H4 (cell line): ENCODE measurements around the gene MCL1. TPM values are rescaled to one million over a fixed set of nuclear protein-coding genes. Genes with fewer than 3 reads are reported as not detected.

Experiments
- DNase-seq: peaks from one replicate; pipeline ENCODE4 v3.0.0-alpha.2; 2015; ENCODE audit warnings: low spot score
- total RNA-seq: library from RNA; depleted of rRNA; stranded (reverse); fragments of >200 nt; shearing (Covaris generic); gene quantifications from 2 replicates; pipeline ENCODE4 v1.2.3, GENCODE V29; 2014; rRNA removed

MCL1 gene
- total RNA-seq, 1 experiment from 2014 or later = 98.6 TPM

DNA sequence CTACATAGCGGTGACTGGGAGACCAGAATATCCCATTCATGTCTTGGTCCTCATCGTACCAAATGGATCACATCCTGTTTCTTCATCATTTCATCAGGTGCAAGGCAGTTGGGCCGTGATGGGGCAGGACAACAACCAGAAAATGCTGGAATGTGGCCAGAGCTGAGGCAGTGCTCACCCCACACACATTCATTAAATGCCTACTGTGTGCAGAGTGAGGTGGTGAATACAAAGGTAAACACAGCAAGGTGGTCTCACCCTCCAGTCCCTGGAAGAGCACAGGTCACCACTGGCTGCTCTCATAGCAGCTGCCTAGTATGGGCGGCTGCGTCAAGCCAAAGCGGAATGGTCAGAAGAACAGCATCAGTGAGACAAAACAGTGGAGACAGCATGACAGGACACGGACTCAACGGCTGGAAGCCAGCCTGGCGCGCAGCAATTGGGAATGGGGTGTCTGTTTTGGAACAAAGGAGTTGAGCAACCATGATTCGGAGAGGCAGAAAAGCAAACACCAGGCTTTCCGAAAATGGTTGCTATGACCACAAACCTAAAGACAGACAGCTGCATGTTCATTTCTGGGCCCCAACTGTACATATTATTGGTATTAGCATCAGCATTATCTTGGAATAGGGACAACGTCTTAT lies 35.8 kb downstream of the MCL1 start:
- DNase-seq = no peak

DNA sequence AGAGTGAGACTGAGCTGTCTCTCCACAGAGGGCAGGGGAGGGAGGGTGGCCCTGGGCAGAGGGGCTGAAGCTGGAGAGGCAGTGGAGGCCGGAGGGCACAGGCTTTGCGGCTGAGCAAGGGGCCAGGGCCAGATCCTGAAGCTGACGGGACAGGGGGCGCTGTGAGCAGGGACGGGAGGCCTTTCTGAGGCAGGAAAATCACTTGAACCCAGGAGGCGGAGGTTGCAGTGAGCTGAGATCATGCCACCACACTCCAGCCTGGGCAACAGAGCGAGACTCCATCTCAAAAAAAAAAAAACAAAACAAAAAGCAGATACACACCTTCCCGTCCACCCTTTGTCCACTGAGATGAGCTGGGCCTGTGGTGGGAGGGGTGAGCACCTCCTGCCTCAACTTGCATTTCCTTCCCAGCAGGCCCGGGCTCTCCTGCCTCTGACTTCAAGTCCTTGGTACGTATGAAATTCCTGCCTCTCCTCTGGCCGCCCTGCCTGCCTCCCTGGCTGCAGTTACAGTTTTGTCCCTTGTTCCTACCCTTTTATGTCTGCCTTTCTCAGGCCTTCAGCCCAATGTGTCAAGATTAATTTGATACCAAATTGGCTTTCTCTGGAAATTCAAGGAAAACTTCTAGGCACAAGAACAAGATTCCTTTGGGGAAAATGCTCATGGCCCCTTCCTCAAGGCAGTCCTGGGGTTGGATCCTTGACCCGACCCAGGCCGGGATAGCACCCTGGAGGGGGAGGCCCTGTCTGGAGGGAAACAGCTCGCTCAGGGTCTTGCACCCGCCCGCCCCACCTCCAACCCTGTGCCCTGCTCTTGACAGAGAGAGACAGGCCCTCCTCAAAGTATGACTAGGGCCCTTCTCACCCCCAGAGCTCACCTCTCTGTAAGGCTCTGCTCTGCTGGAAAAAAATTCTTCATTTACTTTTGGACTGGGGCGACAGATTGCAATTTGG lies 41.4 kb downstream of the MCL1 start:
- no peak for DNase-seq

DNA sequence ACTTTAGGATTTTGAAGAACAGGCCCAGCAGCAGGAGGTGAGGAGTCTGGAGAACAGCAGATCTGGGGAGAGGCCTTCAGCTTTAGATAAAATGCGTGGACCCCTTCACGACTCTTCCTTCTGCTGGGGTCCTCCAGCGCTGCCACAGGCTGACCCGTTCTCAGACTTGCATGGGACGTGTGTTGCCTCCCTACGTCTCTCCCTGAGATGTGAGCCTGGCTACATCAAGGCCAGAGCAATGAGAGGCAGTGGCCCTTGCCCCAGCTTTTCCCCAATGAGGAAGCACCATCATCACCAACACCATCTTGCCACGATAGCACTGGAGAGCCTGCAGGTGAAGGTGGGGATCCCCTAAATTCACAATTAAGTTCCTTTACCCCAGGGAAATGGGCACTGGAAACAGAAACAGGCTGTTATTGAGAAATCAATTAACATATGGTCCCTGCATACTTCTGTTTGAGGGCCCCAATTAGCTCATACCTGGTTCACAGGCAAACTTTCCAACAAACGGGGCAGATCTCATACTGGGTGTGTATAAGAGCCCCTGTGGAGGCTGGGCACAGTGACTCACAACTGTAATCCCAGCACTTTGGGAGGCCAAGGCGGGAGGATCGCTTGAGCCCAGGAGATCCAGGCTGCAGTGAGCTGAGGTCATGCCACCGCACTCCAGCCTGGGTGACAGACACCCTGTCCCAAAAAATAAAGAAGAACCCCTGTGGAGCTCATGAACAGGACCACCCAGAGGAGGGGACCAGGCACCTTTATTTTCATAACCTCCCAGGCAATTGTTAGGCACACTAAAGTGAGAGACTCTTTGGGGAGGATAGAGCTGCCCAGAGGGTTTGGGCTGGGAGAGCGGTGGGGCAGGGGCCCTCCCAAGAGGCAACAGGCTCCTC lies 42.3 kb downstream of the MCL1 start:
- no peak for DNase-seq

DNA sequence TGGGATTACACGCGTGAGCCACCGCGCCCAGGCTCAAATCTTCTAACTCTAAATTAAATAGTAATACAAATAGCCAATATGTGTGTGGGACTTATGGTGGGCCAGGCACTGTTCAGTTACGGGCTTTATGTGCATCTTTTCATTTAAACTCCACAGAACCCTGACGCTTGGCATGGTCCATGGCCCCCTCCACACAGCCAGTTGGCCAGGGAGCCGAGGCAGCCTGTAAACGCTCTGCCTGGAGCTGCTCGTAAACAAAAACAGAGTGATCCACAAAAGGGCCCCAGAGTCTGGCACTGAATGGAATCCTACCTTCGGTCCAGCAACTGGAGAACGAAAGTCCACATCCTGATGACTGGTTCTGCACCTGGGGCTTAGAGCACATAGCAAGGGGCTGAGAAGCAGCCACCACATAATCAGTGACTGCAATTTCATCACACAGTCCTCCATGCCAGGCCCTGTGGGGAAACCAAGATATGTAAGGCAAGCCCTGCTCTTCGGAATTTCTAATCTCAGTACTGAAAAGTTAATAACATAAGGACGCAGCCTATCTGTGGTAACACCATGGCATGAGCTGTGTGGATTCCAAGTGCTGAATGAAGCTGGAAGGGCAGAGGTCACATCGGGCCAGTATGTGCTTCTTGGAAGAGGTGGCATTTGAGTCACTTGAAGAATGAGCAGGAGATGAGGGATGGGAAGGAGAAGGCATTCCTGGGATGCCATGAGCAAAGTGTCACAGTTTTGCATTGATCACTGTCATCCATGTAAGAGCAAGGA lies 43.7 kb downstream of the MCL1 start:
- DNase-seq = no peak

DNA sequence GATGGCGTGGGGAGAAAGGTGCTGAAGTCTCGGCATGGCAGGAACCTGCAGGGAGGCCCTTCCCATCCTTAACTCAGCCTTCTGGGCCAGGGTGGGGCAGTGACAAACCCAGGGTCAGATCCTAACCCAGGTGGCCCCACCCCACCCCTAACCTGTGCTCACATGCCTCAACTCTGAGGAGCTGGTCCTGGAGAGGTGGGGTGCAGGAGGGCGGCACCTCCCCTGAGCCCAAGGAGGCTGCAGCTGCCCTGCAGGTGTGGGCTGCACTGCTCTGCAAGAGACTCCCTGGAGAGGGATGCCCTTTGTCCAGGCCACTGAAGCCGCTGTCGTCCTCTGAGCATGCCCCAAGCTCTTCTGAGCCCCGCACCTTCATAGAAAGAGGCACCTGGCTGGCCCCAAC lies 45.4 kb downstream of the MCL1 start:
- peak; percentile 1 for DNase-seq

DNA sequence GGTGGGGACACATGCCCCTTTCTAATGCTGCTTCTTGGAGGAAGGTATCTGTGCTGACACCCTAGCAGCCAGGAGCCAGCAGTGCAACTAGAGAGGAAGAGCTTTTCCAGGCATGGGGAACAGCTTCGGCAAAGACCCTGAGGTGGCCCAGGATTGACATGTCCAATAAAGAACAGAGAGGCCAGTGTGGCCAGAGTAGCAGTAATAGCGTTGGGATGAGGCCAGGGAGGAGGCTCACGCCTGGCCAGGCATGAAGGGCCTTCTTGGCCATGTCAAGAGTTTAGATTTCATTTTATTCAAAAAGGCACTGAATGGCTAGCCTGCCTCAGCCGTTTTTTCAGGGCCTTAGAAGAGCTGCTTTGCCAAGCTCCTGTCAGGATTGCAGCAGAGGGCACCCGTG lies 46.5 kb downstream of the MCL1 start:
- DNase-seq = no peak

DNA sequence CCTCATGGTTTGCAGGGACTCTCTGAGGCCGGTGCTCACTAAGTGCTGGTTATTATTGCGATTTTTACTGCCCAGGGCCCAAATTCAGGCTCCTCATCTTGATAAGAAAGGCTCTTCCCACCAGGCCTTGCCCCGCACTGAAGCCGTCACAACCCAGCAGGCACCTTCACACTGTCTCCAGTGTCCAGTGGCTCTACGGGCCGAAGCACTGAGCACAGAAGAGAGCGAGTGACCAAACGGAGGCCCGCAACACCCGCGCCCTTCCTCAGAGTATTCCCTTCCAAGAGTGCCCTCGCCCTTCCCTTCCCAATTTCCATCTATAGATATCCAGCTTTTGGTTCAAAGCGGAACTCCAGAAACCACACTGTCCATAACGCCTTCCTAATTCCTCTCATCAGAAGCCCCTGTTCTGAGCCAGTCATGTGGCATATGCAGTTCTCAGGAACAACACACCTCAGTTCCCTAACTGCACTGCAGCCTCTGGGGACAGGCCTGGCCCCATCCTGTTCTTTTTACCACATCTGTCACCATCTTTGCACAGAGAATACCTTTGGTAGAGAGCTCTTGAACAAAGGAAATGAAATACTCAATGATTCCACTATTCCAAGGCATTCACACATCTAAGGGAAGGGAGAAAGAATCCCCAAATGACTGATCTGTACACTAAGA lies 48.8 kb downstream of the MCL1 start:
- no peak for DNase-seq

DNA sequence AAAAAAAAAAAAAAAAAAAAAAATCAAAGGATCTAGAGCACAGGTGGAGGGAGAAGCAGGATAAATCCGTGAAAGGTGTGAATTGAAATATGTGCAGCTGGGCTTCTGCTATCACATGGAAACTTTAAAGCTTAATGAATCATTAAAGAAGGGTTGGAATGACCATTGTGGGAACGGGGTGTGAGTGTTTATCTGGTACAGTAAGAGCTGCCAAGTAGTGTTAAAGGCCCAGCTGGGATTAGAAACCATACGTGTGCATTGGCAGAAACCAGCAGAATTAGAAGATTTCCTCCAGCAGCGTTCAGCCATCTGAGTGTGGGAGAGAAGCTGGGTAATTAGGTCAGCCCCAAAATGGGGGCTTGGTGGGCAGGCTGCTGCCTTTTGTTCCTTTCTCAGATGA lies 50.4 kb downstream of the MCL1 start:
- no peak for DNase-seq

DNA sequence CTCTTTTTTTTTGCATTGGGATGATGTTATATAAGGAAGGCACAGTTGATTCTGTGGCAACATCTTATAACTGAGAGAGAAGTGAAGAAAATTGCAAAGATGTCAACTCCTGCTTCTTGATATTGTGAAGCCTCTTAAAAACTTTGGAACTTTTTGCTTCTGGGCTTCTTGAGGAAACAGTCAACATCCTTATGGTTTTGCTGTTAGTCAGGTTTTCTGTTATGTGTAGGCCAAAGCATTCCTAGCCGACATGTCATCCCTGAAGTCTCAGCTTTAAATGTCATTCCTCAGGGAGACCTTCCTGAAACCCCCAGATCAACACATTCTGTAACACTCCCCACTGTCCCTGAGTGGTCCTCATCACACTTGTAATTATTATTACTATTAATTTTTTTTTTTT lies 51.2 kb downstream of the MCL1 start:
- DNase-seq = peak; percentile 1

DNA sequence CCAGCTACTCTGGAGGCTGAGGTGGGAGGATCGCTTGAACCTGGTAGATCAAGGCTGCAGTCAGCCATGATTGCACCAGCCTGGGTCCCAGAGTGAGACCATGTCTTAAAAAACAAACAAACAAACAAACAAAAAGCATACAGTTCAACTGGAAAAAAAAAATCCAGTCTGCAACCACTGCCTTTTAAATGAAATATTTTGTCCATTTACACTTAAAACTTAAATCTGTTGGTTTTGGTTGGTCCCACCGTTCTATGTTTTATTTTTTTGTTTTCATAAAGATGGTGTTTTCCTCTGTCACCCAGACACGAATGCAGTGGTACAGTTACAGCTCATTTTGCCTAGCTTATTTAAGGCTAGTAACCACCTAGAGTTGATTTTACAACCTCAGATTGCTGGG lies 54.1 kb downstream of the MCL1 start:
- DNase-seq = no peak

Other genes with a start within 250 kb of the MCL1 start
- gene RPRD2, start 215.5 kb downstream of the MCL1 start, total RNA-seq = 9.3 and 10.2 TPM in 2 replicates
- 8.4 and 12.8 TPM in 2 replicates for gene TARS2, start 92.2 kb downstream of the MCL1 start, total RNA-seq
- gene ECM1, start 71.5 kb downstream of the MCL1 start, total RNA-seq = 27.5 and 28.6 TPM in 2 replicates
- gene FALEC, start 63.9 kb downstream of the MCL1 start, total RNA-seq = not detected in 2 replicates
- 0.80 and 1.1 TPM in 2 replicates for gene ADAMTSL4, start 30.2 kb downstream of the MCL1 start, total RNA-seq
- 143 and 154 TPM in 2 replicates for gene ENSA, start 50.0 kb upstream of the MCL1 start, total RNA-seq
- gene GOLPH3L, start 117.5 kb upstream of the MCL1 start, total RNA-seq = 8.4 and 10.1 TPM in 2 replicates
- gene HORMAD1, start 141.3 kb upstream of the MCL1 start, total RNA-seq = not detected in 2 replicates
- 0.39 and 1.5 TPM in 2 replicates for gene CTSS, start 186.2 kb upstream of the MCL1 start, total RNA-seq
- 0.10 TPM in 1 of 2 replicates, not detected in the other for gene CTSK, start 228.7 kb upstream of the MCL1 start, total RNA-seq